ELF-1 (cell line): Measurements from ENCODE around the gene SNX5.
"Not testable (repeated sequence)": the region's sequence is repeated elsewhere in the genome, so short reads cannot be mapped to it uniquely, and the experiment has no call there.

Source experiments
- DNase-seq: peaks from one replicate; pipeline ENCODE4 v3.0.0-alpha.2; 2016; ENCODE audit warnings: low read depth, low spot score

Gene SNX5

DNA sequence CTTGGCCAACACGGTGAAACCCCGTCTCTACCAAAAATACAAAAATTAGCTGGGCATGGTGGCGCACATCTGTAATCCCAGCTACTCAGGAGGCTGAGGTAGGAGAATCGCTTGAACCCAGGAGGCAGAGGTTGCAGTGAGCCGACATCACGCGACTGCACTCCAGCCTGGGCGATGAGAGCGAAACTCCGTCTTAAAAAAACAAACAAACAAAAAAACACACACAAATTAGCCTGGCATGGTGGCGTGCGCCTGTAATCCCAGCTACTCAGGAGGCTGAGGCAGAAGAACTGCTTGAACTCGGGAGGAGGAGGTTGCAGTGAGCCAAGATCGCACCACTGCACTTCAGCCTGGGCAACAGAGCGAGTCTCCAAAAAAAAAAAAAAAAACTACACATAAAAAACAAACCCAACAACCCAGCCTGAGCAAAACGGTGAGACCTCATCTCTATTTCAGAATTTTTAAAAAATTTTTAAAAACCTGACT lies 8.2 kb downstream of the SNX5 start:
- DNase-seq = not testable (repeated sequence)

DNA sequence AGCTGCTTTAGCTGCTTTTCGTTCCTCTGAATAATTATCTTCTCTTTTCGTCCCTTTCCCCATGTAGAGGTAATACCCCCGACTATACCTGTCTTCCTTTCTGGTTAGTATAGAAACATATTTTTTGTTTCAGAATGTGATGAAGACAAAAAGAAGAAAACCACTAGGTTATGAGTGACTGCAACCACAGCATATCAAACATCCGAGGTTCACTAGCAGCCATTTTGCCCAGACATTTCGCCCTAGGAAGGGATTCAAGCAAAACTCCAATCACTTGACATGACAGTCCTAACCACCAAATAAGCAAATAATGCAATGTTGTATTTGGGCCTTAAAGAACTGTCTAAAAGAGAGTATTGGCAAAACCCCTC lies 9.4 kb downstream of the SNX5 start:
- DNase-seq = no peak

DNA sequence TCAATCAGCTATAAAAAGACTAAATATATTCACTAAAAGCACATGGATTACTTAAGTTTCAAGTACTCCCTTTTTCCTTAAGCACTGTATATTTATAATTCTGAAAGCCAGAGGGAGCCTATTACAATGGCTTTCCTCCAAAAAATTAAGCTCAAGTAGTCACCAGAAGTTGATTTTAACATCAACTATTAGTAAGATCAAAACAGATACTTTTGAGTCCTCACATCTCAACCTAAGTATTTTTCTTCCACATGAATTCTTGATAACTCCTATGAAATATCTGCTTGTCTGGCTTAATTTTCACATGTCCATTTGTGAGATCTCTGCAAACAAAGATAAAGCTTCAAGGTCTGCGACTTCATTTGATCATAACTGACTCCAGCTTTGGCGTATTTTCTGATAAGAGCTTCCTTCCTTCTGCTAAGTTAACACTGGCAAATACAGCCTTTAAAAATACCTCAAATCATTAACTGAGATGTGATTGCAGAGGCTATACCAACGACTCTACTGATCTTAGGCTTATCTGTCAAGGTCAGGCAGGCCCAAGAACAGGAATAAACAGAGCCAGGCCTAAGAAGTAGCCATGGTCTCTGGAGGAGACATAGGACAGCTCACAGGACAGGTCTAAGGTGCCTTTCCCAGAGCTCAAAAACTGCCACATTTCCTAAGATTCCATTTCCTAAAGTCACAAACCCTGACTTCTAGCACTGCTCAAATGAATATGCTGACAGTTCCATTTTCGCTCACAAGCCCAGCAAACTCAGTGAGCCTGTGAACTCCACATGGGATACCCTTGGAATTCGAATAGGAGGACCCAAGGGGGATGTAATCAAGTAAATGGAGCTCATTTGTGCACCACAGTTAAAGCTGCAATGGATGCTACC lies 10.0 kb downstream of the SNX5 start:
- no peak for DNase-seq

DNA sequence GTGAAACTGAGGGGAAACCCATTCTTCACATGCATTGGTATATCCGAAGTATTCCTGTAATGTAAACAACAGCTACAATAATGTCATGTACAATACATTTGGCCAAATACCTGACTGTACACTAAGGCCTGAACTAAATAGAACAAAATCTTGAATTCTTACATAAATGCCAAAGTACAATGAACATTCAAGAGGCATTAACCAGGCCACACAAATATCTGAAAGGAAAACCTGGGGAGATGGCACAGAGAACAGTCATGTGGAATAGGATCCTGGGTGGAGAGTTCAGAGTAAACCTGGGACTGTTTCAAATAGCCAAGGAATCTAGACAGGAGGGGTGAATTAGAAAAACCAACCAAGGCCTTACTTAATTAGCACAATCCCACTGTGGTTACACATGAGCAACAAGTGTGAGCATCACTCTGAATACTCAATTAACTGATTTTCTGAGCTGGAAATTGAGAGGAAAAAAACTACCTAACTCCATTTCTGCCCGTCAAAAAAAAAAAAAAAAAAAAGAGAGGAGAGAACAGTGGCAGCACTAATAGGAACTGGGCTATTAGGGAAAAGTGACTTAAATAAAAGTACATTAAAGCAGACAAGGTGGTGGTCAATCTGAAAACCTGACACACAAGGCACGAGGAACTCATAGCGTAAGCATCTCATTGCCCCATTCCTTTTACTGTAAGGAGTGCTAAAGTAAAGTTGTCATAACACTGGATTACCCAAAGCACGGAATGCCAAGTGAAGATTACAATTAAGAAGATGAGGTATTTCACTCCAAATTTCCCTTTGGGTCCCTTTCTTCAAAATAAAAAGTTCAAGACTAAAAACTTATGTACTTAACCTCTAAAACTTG lies 10.9 kb downstream of the SNX5 start:
- DNase-seq = no peak

- no peak for DNase-seq
Observed at GRCh38 chr20:17956099-17956685, 12.4 kb downstream of the SNX5 start.

GRCh38 chr20:17955302-17955701 lies 13.3 kb downstream of the SNX5 start:
- no peak for DNase-seq

DNA sequence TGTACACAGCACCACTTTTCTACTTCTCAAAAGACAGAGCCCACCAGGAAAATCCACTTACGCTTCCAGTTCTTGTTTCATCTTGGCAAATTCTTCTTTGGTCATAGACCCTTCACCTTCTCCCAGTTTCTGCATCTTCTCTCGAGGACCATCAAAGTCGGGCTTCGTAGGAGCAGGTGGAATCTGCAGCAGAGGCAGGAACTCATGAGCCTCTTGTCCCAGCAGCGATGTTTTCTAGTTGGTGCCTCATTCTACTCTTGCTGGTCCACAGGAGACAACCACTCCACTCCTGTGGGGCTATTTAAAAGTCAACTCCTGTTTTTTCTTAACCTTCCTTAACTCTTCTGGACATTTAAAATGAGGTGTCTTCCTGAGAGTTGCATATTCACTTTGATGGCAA lies 14.7 kb downstream of the SNX5 start:
- DNase-seq = no peak

DNA sequence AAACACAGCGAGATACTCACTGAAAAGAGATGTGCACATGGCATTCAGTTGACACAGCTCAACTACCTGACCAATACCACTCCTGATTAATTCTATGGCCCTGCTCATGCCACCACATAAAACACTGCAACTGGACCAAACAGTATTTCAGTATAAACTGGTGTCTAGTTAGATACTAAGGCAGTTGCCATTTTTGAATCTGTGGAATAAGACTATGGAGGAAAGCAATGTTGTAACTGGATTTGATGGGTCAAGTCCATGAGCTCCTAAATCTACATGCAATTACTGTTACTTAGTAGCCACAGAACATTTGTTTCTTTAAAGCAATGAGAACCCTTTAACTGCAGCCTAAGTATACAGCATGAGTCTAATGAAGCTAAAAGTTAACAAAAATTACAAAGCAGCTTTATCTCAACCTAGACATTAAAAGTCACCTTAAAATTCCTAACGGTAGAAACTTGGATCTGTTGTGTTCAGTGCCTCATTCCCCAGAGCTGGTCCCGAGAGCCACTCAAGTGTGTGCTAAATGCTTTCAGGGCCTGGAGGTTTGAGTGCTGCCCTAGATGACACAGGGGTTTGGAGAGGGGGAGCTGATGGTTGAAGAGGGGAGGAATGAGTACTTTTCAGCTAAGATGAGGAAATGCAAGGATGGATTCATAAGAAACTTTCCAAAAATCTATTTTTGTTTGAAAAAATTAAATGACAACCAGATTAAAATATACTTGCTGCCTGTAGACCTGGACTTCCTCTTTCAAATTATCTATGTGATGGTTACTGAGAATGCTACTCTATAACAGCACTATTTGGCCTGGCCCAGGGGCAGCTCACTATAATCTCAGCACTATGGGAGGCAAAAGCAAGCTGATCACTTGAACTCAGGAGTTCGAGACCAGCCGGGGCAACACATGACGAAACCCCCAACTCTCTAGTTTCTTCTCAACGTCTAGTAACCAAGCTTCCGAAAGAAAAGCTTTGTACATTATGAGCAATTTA lies 15.6 kb downstream of the SNX5 start:
- DNase-seq = no peak

DNA sequence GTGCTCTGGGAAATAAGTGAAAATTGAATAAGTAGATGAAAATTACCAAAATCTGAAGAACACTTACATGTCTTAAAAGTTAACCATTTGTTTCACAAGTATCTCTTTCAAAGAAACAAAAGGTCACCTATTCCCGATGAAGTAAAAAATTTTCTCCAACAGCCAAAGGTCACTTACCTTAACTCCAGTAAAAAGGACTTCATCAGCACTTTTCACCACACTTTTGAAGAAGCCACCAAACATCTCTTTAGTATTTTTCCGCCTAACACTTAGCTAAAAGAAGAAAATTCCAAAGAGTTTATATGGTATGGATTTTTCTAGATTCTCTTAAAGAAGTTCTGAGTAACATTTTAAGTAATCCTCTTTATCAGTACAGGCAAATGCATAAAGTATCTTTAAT lies 17.3 kb downstream of the SNX5 start:
- no peak for DNase-seq

DNA sequence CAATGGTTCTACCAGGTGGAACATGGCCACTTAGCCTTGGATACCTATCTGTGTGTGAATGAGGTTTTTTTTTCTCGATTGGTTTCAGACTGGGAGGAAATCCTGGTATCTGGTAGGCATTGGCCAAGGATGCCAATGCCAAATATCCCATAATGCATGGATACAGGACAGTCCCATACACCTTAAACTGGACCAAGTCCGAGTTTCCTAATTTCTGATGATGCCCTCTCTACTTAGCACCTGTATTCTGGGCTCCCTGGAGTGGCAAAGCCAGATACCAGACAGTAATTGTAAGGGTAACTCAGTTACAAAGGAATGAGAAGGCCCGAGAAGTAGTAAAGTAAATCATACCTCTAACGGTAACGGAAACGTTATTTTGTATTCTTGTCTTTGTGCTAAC lies 17.9 kb downstream of the SNX5 start:
- no peak for DNase-seq

- no peak for DNase-seq
Observed at GRCh38 chr20:17949899-17950298, 18.7 kb downstream of the SNX5 start.

DNA sequence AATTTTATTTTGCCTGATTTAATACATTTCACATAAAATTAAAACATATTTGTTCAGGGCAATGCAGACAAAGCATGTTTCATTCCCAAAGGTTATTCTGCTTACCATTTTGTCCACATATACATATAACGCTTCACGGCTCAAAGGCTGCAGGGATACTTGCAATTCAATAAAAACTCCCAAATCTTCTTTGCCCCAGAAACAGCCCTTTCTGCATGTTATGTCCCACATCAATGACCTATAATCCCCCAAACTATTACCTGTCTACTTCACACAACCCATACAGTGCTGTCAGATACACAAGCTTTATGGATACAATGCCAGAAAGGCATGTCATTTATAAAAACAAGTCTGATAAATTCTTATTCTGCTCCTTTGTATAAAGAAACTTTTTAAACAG lies 20.2 kb downstream of the SNX5 start:
- DNase-seq = no peak

GRCh38 chr20:17947474-17947815 lies 21.1 kb downstream of the SNX5 start:
- no peak for DNase-seq

GRCh38 chr20:17946572-17947473 lies 21.8 kb downstream of the SNX5 start:
- DNase-seq = no peak

GRCh38 chr20:17946040-17946439 lies 22.6 kb downstream of the SNX5 start:
- DNase-seq = no peak

DNA sequence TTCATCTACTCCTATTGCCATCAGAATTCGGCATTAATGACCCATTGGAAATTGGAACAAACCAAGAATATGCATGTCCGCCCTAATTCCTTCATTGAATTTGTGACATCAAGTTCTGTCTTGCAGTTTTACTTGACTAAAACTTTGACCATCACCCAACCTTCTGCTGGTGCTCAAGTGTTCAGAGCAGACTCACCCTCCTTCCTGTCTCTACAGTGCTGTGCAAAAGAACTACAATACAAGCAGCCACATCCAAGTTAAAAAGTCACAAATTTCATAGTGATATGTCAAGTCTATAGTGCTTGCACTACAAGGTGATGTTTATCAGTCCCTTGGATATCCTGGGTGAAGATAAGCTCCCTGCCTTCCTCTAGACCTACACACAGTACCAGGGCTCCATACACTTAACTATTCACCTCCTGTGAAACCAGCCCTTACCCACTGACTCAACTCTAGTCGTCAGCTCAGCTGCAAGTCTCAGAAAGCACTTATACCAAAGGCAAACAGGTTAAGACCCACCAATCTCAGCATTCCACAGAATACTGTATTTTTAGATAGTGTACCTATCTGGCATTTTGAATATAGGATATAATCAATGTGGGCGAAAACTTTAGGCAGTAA lies 23.6 kb downstream of the SNX5 start:
- DNase-seq = no peak

DNA sequence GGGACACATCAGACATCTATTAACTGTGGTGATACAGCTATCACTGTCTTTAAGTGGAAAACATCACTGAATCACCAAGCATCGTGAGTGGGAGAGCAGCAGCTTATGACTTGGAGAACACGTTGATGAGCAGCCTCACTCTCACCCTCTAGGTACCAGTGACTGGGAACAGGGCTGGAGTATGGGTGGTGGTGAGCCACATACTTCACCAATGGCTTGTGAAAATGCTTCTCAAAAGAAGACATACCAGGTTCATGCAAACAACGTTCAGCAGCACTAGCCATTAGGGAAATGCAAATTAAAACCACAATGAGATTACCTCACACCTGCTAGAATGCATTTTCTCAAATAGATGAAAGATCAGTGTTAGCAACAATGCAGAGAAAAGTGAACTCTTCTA lies 25.3 kb downstream of the SNX5 start:
- no peak for DNase-seq

DNA sequence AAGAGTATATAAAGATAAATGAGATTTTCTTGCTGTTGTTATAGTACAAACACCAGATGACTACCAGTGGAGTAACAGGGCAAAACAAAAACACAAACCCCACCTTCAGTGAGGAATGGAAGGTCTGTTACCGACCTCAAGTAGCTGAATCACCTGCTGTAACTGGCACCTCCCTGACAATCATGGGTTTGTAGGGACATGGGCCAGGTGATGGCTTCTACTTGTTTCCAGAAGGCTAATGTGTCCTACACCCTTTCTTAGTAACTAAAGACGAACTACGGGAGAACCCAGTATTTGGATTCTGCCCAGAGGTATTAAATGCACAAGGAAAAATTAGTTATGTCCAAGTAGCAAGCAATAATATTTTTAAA lies 26.8 kb downstream of the SNX5 start:
- DNase-seq = no peak

DNA sequence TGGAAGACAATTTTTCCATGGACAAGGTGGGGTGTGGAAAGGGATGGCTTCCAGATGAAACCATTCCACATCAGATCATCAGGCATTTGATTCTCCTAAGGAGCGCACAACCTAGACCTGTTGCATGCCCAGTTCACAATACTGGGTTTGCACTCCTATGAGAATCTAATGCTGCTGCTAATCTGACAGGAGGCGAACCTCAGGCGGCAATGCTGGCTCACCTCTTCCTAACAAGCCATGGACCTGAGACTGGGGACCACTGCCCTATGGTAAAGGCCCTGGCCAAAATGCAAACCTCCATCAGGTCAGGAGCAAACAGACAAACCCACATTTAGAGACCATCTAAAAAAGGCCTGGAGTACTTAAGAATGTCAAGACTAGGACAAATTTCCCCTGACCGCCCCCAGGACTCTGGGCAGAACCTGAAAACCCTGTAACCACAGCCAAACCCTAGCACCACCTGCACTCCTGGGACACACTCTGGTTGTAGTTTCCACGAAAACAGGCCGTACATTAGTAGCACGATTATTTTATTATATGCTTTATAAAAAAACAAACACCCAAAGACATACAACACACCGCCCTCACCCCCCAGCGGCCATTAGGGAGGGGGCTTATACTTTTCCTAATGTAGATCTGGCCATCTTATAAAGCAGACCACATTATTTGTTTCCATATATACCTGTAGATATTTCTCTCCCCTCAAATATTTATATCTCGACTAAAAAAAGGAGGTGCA lies 27.3 kb downstream of the SNX5 start:
- no peak for DNase-seq
